Liver (tissue), 9 donors: ENCODE measurements around the gene AGL. TPM values are rescaled to one million over a fixed set of nuclear protein-coding genes. Genes with fewer than 3 reads are reported as not detected.
"Not testable (repeated sequence)": the region's sequence is repeated elsewhere in the genome, so short reads cannot be mapped to it uniquely, and the experiment has no call there.

ENCODE experiments used
- DNase-seq: peaks from one replicate; pipeline ENCODE4 v3.0.0-alpha.2; 2017; ENCODE audit warnings: low spot score
- H3K27ac ChIP-seq, 2 donors: one replicate each; pipeline ENCODE4 v1.7.0; 2013; ENCODE audit warnings: inconsistent platforms in 2 of 2, low read length in 2 of 2, control low read depth in 1 of 2, low read depth in 1 of 2, mild to moderate bottlenecking in 1 of 2
- H3K27me3 ChIP-seq, 4 donors: one replicate each; pipeline versions ENCODE4 v1.6.1 to v1.7.0; 2013; ENCODE audit warnings: low read length in 3 of 4, inconsistent platforms in 1 of 4, mild to moderate bottlenecking in 1 of 4, moderate library complexity in 1 of 4; ENCODE audit not compliant: control insufficient read depth in 4 of 4, insufficient read depth in 4 of 4
- H3K36me3 ChIP-seq, 4 donors: one replicate each; pipeline versions ENCODE4 v1.6.1 to v1.7.0; 2013; ENCODE audit warnings: low read length in 3 of 4, mild to moderate bottlenecking in 3 of 4, low read depth in 1 of 4, moderate library complexity in 1 of 4; ENCODE audit not compliant: control insufficient read depth in 4 of 4, insufficient read depth in 3 of 4
- H3K4me1 ChIP-seq, 4 donors: one replicate each; pipeline versions ENCODE4 v1.6.1 to v1.7.0; 2013; ENCODE audit warnings: low read length in 3 of 4, mild to moderate bottlenecking in 3 of 4, moderate library complexity in 1 of 4; ENCODE audit not compliant: control insufficient read depth in 4 of 4, insufficient read depth in 4 of 4
- H3K4me3 ChIP-seq, 3 donors: one replicate each; pipeline versions ENCODE4 v1.6.1 to v1.7.0; 2013; ENCODE audit warnings: low read length in 3 of 3, control low read depth in 1 of 3, low read depth in 1 of 3, mild to moderate bottlenecking in 1 of 3
- H3K9ac ChIP-seq, 2 donors: one replicate each; pipeline ENCODE4 v1.7.0; 2013; ENCODE audit warnings: low read length in 2 of 2, mild to moderate bottlenecking in 2 of 2, moderate library complexity in 2 of 2, control low read depth in 1 of 2, low read depth in 1 of 2
- H3K9me3 ChIP-seq, 4 donors: one replicate each; pipeline versions ENCODE4 v1.6.1 to v1.7.0; 2013; ENCODE audit warnings: low read length in 3 of 4; ENCODE audit not compliant: control insufficient read depth in 4 of 4
- ATF3 ChIP-seq: IDR thresholded peaks from 2 replicates; pipeline ENCODE4 v1.6.1; 2016; ENCODE audit warnings: antibody characterized with exemption
- CTCF ChIP-seq: fragments of 150-350 bp; IDR thresholded peaks from 2 replicates; pipeline ENCODE4 v1.5.1; 2017; ENCODE audit warnings: improper control_type of control experiment, low read depth, low read length; ENCODE audit not compliant: missing input control
- EGR1 ChIP-seq, 2 donors: IDR thresholded peaks; 2 replicates each; pipeline ENCODE4 v1.6.1; 2016 to 2018; ENCODE audit warnings: antibody characterized with exemption in 2 of 2, low read depth in 2 of 2
- FOXA1 ChIP-seq: IDR thresholded peaks from 2 replicates; pipeline ENCODE4 v1.6.1; 2016; ENCODE audit warnings: antibody characterized with exemption
- FOXA2 ChIP-seq: IDR thresholded peaks from 2 replicates; pipeline ENCODE4 v1.6.1; 2016; ENCODE audit warnings: antibody characterized with exemption
- GABPA ChIP-seq, 2 donors: IDR thresholded peaks in 1 of 2; conservative IDR thresholded peaks in 1 of 2; 2 replicates each; pipeline ENCODE4 v1.6.1; 2016; ENCODE audit warnings: antibody characterized with exemption in 2 of 2, mild to moderate bottlenecking in 1 of 2, moderate library complexity in 1 of 2
- HNF4A ChIP-seq, 2 donors: conservative IDR thresholded peaks; 2 replicates each; pipeline ENCODE4 v1.6.1; 2016; ENCODE audit warnings: antibody characterized with exemption in 2 of 2, mild to moderate bottlenecking in 2 of 2
- HNF4G ChIP-seq: IDR thresholded peaks from 2 replicates; pipeline ENCODE4 v1.6.1; 2016; ENCODE audit warnings: antibody characterized with exemption
- JUND ChIP-seq, 2 donors: IDR thresholded peaks; 2 replicates each; pipeline ENCODE4 v1.6.1; 2016; ENCODE audit warnings: antibody characterized with exemption in 2 of 2
- MAX ChIP-seq: IDR thresholded peaks from 2 replicates; pipeline ENCODE4 v1.6.1; 2016; ENCODE audit warnings: antibody characterized with exemption
- NR2F2 ChIP-seq: IDR thresholded peaks from 2 replicates; pipeline ENCODE4 v1.6.1; 2016; ENCODE audit warnings: antibody characterized with exemption
- RAD21 ChIP-seq, 2 donors: IDR thresholded peaks; 2 replicates each; pipeline ENCODE4 v1.6.1; 2016; ENCODE audit warnings: antibody characterized with exemption in 2 of 2, mild to moderate bottlenecking in 2 of 2
- REST ChIP-seq: IDR thresholded peaks from 2 replicates; pipeline ENCODE4 v1.6.1; 2016; ENCODE audit warnings: antibody characterized with exemption, mild to moderate bottlenecking
- RXRA ChIP-seq, 2 donors: IDR thresholded peaks; 2 replicates each; pipeline ENCODE4 v1.6.1; 2017 to 2018; ENCODE audit warnings: antibody characterized with exemption in 2 of 2, mild to moderate bottlenecking in 1 of 2
- SP1 ChIP-seq: IDR thresholded peaks from 2 replicates; pipeline ENCODE4 v1.6.1; 2018; ENCODE audit warnings: antibody characterized with exemption, mild to moderate bottlenecking
- TAF1 ChIP-seq: conservative IDR thresholded peaks from 2 replicates; pipeline ENCODE4 v1.6.1; 2016; ENCODE audit warnings: antibody characterized with exemption, mild to moderate bottlenecking
- YY1 ChIP-seq: IDR thresholded peaks from 2 replicates; pipeline ENCODE4 v1.6.1; 2016; ENCODE audit warnings: antibody characterized with exemption, mild to moderate bottlenecking
- ZBTB33 ChIP-seq: IDR thresholded peaks from 2 replicates; pipeline ENCODE4 v1.6.1; 2016; ENCODE audit warnings: antibody characterized with exemption
- WGBS: extraction: QIAGEN DNeasy Blood & Tissue Kit; methylation state at CpG from one replicate; pipeline ENCODE4 v1.1.7; 2013; 5-methylcytosine and 5-hydroxymethylcytosine counted together
- polyA plus RNA-seq, 2 donors: library from polyadenylated mRNA; stranded (reverse) in 1 of 2; unstranded in 1 of 2; fragments of 200-250 nt in 1 of 2; fragments of >200 nt in 1 of 2; fragmentation: Nextera tagmentation in 1 of 2; extraction: Ambion mirVana in 1 of 2; gene quantifications; one replicate each; pipeline versions ENCODE4 v1.2.1 to v1.2.3, GENCODE V29; 2013 to 2015
- total RNA-seq, 2 donors: library from RNA; depleted of rRNA; stranded (reverse); fragments of >200 nt; gene quantifications; one replicate each; pipeline ENCODE4 v1.2.3, GENCODE V29; 2014
- donor health status: healthy.
- donor health status: healthy.
- donor health status: healthy.
- donor health status: healthy.
- donor health status: healthy.

The AGL gene
- total and polyA plus RNA-seq, 4 donors = 10.1 to 78.5 (median 19.9) TPM

GRCh38 chr1:99959189-99959705 is 109.1 kb downstream of the AGL start:
- H3K9ac ChIP-seq, H3K27ac ChIP-seq, H3K4me3 ChIP-seq, H3K9me3 ChIP-seq, H3K36me3 ChIP-seq, DNase-seq, H3K27me3 ChIP-seq, H3K4me1 ChIP-seq: not testable (repeated sequence)
- 74% methylated on average over 7 of the region's 7 CpGs for WGBS

- 96% methylated on average over 5 of the region's 5 CpGs for whole genome bisulfite sequencing
- not testable (repeated sequence) for H3K4me1 ChIP-seq, H3K4me3 ChIP-seq, DNase-seq, H3K9me3 ChIP-seq, H3K27ac ChIP-seq, H3K36me3 ChIP-seq, H3K27me3 ChIP-seq, H3K9ac ChIP-seq
Measured at GRCh38 chr1:99960260-99960659, 110.1 kb downstream of the AGL start.

- no peaks in the 10 kb centered on the region for H3K27me3 ChIP-seq
- no peaks in the 10 kb centered on the region for H3K36me3 ChIP-seq
- H3K4me3 ChIP-seq = no peak overlapping the region
- H3K9me3 ChIP-seq = no peaks in the 10 kb centered on the region
- TF ChIP-seq JUND (IDR thresholded peaks at IDR 0.05) (no peak), HNF4A (conservative IDR thresholded peaks at IDR 0.05) (no peak), MAX (no peak), FOXA1 (no peak), GABPA (IDR thresholded peaks at IDR 0.05 in 1 of 2, conservative IDR thresholded peaks at IDR 0.05 in 1 of 2) (no peak), RAD21 (IDR thresholded peaks at IDR 0.05) (no peak), ZBTB33 (no peak), RXRA (IDR thresholded peaks at IDR 0.05) (no peak), EGR1 (IDR thresholded peaks at IDR 0.05; ENCODE audit: low read depth in 2 of 2) (no peak), NR2F2 (no peak), HNF4G (no peak), TAF1 (no peak), YY1 (no peak), REST (no peak), CTCF (no peak), FOXA2 (no peak), SP1 (no peak), ATF3 (no peak)
- no peak overlapping the region for H3K27ac ChIP-seq
- no peak overlapping the region for H3K9ac ChIP-seq
- H3K4me1 ChIP-seq = peaks cover 0 to 15% (median 14%) of the 10 kb centered on the region in 4 donors
- no peak for DNase-seq
Measured at GRCh38 chr1:99963041-99963795, 113.1 kb downstream of the AGL start.
